Astrocyte (in vitro differentiated cells and primary cell): ENCODE data around the gene LUZP2. TPM values are rescaled to one million over a fixed set of nuclear protein-coding genes. Genes with fewer than 3 reads are reported as not detected.
A peak's percentile ranks its signal among the peaks of the same experiment; 100 is the strongest.

Source experiments
- DNase-seq: peaks from one replicate; pipeline ENCODE4 v3.0.0-alpha.2; 2010; ENCODE audit warnings: low read depth
- FAIRE-seq: peaks from 2 replicates; lab custom pipeline; 2011; peaks lifted over from hg19 to GRCh38; lab: Jason Lieb, UNC
- H2AFZ ChIP-seq: 2 replicates; pipeline ENCODE4 v1.6.0; 2012; ENCODE audit warnings: low read depth, low read length, inconsistent platforms
- H3K27ac ChIP-seq: 2 replicates; pipeline ENCODE4 v1.5.1; 2011; ENCODE audit warnings: low read depth, low read length, inconsistent platforms
- H3K27me3 ChIP-seq: 2 replicates; pipeline ENCODE4 v1.6.0; 2011; ENCODE audit warnings: low read length, inconsistent platforms; ENCODE audit not compliant: insufficient read depth
- H3K36me3 ChIP-seq: 2 replicates; pipeline ENCODE4 v1.5.1; 2011; ENCODE audit warnings: low read length, inconsistent platforms; ENCODE audit not compliant: insufficient read depth
- H3K4me1 ChIP-seq: 2 replicates; pipeline ENCODE4 v1.5.1; 2011; ENCODE audit warnings: low read length, inconsistent platforms; ENCODE audit not compliant: insufficient read depth
- H3K4me2 ChIP-seq: 2 replicates; pipeline ENCODE4 v1.6.0; 2012; ENCODE audit warnings: low read length, inconsistent platforms
- H3K4me3 ChIP-seq: 2 replicates; pipeline ENCODE4 v1.5.1; 2011; ENCODE audit warnings: low read depth, mild to moderate bottlenecking, low read length, inconsistent platforms; ENCODE audit not compliant: insufficient read depth
- H3K79me2 ChIP-seq: 2 replicates; pipeline ENCODE4 v1.6.0; 2012; ENCODE audit warnings: mild to moderate bottlenecking, low read length, inconsistent platforms; ENCODE audit not compliant: insufficient read depth
- H3K9ac ChIP-seq: 2 replicates; pipeline ENCODE4 v1.6.0; 2012; ENCODE audit warnings: mild to moderate bottlenecking, low read length, inconsistent platforms
- H3K9me3 ChIP-seq: 2 replicates; pipeline ENCODE4 v1.5.1; 2012; ENCODE audit warnings: low read depth, mild to moderate bottlenecking, low read length, inconsistent platforms; ENCODE audit not compliant: insufficient read depth
- H4K20me1 ChIP-seq: 2 replicates; pipeline ENCODE4 v1.6.0; 2012; ENCODE audit warnings: low read length, inconsistent platforms; ENCODE audit not compliant: insufficient read depth
- H3K27ac Mint-ChIP-seq: one replicate; pipeline ENCODE4 v1.8.0; 2021; ENCODE audit warnings: mild to moderate bottlenecking, mixed read lengths; ENCODE audit not compliant: unreplicated experiment
- H3K27me3 Mint-ChIP-seq: one replicate; pipeline ENCODE4 v1.8.0; 2021; ENCODE audit warnings: low read depth, mixed read lengths; ENCODE audit not compliant: unreplicated experiment
- H3K36me3 Mint-ChIP-seq: one replicate; pipeline ENCODE4 v1.8.0; 2021; ENCODE audit warnings: low read depth, mixed read lengths; ENCODE audit not compliant: unreplicated experiment
- H3K4me1 Mint-ChIP-seq: one replicate; pipeline ENCODE4 v1.8.0; 2021; ENCODE audit warnings: low read depth, mixed read lengths; ENCODE audit not compliant: unreplicated experiment
- H3K4me3 Mint-ChIP-seq: one replicate; pipeline ENCODE4 v1.8.0; 2021; ENCODE audit warnings: mild to moderate bottlenecking, moderate library complexity, mixed read lengths; ENCODE audit not compliant: unreplicated experiment
- H3K9me3 Mint-ChIP-seq: one replicate; pipeline ENCODE4 v1.8.0; 2021; ENCODE audit warnings: mild to moderate bottlenecking, mixed read lengths; ENCODE audit not compliant: unreplicated experiment
- CTCF ChIP-seq: IDR thresholded peaks from 2 replicates; pipeline ENCODE4 v1.5.1; 2011; ENCODE audit warnings: low read depth, mild to moderate bottlenecking, inconsistent platforms, low read length, moderate library complexity; ENCODE audit not compliant: insufficient read depth
- EZH2 ChIP-seq: IDR thresholded peaks from 2 replicates; pipeline ENCODE4 v1.6.1; 2012; ENCODE audit warnings: mild to moderate bottlenecking, low read length, inconsistent platforms; ENCODE audit not compliant: insufficient read depth
- total RNA-seq: library from RNA; stranded (reverse); gene quantifications from 2 replicates; pipeline ENCODE4 v1.2.1, GENCODE V29; 2021

Gene LUZP2
- total RNA-seq, 1 donor from 2014 or later: 2.3 TPM

GRCh38 chr11:24688981-24689380, 192.1 kb downstream of the LUZP2 start:
- H3K36me3 Mint-ChIP-seq: no peaks in the 10 kb centered on the region
- Histone ChIP-seq H3K4me2 (no peak overlapping the region), H3K79me2 (no peaks in the 10 kb centered on the region), H3K4me3 (no peak overlapping the region), H3K4me1 (no peaks in the 10 kb centered on the region), H3K9ac (no peak overlapping the region), H3K36me3 (no peaks in the 10 kb centered on the region), H2AFZ (no peak overlapping the region), H3K27me3 (no peaks in the 10 kb centered on the region), H3K9me3 (no peaks in the 10 kb centered on the region), H4K20me1 (no peaks in the 10 kb centered on the region), H3K27ac (no peak overlapping the region)
- H3K9me3 Mint-ChIP-seq: no peaks in the 10 kb centered on the region
- H3K4me1 Mint-ChIP-seq: no peaks in the 10 kb centered on the region
- H3K27ac Mint-ChIP-seq: no peak overlapping the region
- DNase-seq: no peak
- no peak for FAIRE-seq
- no peak overlapping the region for H3K4me3 Mint-ChIP-seq
- no peak for TF ChIP-seq CTCF
- TF ChIP-seq EZH2: no peak
- H3K27me3 Mint-ChIP-seq: peaks cover 2% of the 10 kb centered on the region

GRCh38 chr11:24697522-24698111, 200.8 kb downstream of the LUZP2 start:
- Mint-ChIP-seq H3K4me3 (no peak overlapping the region), H3K9me3 (no peaks in the 10 kb centered on the region), H3K27ac (peak overlapping the region; percentile 56), H3K36me3 (no peaks in the 10 kb centered on the region), H3K4me1 (peaks cover 5% of the 10 kb centered on the region), H3K27me3 (no peaks in the 10 kb centered on the region)
- peak; percentile 90 for DNase-seq
- Histone ChIP-seq H2AFZ (peak overlapping the region; percentile 56), H3K36me3 (no peaks in the 10 kb centered on the region), H3K9me3 (no peaks in the 10 kb centered on the region), H3K4me2 (no peak overlapping the region), H3K4me1 (no peaks in the 10 kb centered on the region), H3K9ac (no peak overlapping the region), H3K27me3 (no peaks in the 10 kb centered on the region), H3K4me3 (no peak overlapping the region), H3K27ac (peak overlapping the region; percentile 47), H3K79me2 (no peaks in the 10 kb centered on the region), H4K20me1 (no peaks in the 10 kb centered on the region)
- no peak for FAIRE-seq
- TF ChIP-seq CTCF (no peak), EZH2 (no peak)

GRCh38 chr11:24704716-24705115, 207.9 kb downstream of the LUZP2 start:
- Mint-ChIP-seq H3K27me3 (no peaks in the 10 kb centered on the region), H3K27ac (no peak overlapping the region), H3K36me3 (no peaks in the 10 kb centered on the region), H3K9me3 (no peaks in the 10 kb centered on the region), H3K4me3 (no peak overlapping the region), H3K4me1 (peaks cover 2% of the 10 kb centered on the region)
- Histone ChIP-seq H4K20me1 (no peaks in the 10 kb centered on the region), H3K9me3 (no peaks in the 10 kb centered on the region), H3K79me2 (no peaks in the 10 kb centered on the region), H3K9ac (no peak overlapping the region), H3K27me3 (no peaks in the 10 kb centered on the region), H2AFZ (no peak overlapping the region), H3K36me3 (no peaks in the 10 kb centered on the region), H3K4me2 (no peak overlapping the region), H3K4me1 (no peaks in the 10 kb centered on the region), H3K27ac (no peak overlapping the region), H3K4me3 (no peak overlapping the region)
- no peak for DNase-seq
- no peak for FAIRE-seq
- TF ChIP-seq EZH2 (no peak), CTCF (no peak)
